ENCODE results near the gene TMEM38A.
"Not testable (repeated sequence)": the region's sequence is repeated elsewhere in the genome, so short reads cannot be mapped to it uniquely, and the experiment has no call there.

TMEM38A gene

GRCh38 chr19:16677055-16677454 is 16.1 kb downstream of the TMEM38A start:
- DNase-seq (ENCODE audit: low read depth), result no peak

- DNase-seq (ENCODE audit: low read depth), result no peak
Observed at GRCh38 chr19:16678498-16678897, 17.6 kb downstream of the TMEM38A start.

GRCh38 chr19:16679811-16680210 is 18.9 kb downstream of the TMEM38A start:
- no peak for DNase-seq (ENCODE audit: low read depth)

GRCh38 chr19:16682539-16682938 is 21.6 kb downstream of the TMEM38A start:
- DNase-seq (ENCODE audit: low read depth), result no peak

- DNase-seq (ENCODE audit: low read depth), result no peak
Observed at GRCh38 chr19:16684216-16684615, 23.3 kb downstream of the TMEM38A start.

GRCh38 chr19:16688084-16688483 is 27.1 kb downstream of the TMEM38A start:
- DNase-seq (ENCODE audit: low read depth), result no peak

DNA sequence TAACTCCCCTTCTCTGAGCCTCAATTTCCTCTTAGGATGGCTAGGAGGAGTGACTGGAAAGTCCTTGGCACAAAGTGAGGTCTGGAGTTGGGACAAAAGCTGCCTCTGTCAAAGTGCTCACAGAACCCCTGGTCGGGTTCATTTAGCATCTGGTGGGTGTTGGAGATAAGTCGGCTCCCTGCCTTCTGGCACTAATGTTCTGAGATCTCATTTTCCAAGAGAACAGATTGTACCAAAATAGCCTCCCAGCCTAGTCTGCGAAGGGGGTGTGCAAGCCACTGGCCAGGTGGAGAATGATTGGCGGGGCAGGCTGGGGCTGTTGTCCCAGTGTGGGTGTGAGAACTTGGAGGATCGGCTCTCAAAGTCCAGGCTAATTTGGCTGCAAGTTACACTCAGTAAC is 38.0 kb downstream of the TMEM38A start:
- no peak for DNase-seq (ENCODE audit: low read depth)

DNA sequence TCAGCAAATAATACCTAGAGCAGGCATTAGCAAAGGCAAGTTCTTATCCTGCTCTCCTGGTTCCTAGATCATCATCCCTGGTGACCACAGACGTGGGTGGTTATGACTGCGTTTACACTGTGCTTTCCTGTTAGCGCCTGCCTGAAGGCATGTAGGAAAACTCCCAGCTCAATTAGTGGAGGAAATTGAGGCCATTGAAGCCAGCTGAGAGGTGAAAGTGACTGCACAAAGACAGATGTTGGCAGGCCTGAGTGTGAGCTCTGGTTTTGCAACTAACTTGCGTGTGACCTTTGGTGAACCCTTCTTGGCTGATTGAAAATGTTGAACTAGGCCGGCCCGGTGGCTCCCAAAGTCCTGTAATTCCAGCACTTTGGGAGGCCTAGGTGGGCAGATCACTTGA is 41.2 kb downstream of the TMEM38A start:
- DNase-seq (ENCODE audit: low read depth), result peak; percentile 22

- no peak for DNase-seq (ENCODE audit: low read depth)
Observed at GRCh38 chr19:16703677-16704076, 42.7 kb downstream of the TMEM38A start.

GRCh38 chr19:16710870-16711269 is 49.9 kb downstream of the TMEM38A start:
- not testable (repeated sequence) for DNase-seq (ENCODE audit: low read depth)

DNA sequence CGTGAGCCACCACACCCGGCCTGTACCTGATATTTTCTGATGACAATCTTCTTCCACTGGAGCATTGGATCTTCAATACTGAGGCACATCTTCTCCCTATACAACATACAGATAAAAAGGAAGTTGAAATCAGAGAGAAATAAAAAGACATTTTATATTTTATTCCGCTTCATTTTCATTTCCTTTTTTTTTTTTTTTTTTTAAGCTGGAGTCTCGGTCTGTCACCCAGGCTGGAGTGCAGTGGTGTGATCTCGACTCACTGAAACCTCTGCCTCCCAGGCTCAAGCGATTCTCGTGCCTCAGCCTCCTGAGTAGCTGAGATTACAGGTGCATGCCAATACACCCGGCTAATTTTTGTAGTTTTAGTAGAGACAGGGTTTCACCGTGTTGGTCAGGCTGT is 51.4 kb downstream of the TMEM38A start:
- DNase-seq (ENCODE audit: low read depth), result not testable (repeated sequence)

DNA sequence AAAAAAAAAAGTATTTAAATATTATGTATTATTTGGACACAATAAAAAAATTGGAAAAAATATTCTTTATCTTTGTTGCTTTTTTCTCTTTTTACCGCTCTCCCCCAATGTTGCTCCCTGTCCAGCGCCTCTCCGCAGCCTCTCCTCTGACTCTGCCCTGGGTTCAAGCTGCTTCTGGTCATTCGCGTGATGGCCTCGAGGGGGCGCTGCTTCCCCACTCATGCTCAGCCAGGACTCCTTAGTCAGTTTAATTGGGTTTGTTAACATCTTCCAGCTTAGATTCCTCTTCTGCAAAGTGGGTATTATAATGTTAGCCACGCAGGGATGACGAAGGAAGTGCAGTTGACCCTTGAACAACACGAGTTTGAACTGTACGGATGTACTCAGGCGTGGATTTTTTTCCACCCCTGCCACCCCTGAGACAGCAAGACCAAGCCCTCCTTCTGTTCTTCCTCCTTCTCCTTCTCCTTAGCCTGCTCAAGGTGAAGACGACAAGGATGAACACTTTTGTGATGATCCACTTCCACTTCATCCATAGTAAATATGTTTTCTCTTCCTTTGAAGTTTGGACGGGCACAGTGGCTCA is 53.9 kb downstream of the TMEM38A start:
- no peak for DNase-seq (ENCODE audit: low read depth)

DNA sequence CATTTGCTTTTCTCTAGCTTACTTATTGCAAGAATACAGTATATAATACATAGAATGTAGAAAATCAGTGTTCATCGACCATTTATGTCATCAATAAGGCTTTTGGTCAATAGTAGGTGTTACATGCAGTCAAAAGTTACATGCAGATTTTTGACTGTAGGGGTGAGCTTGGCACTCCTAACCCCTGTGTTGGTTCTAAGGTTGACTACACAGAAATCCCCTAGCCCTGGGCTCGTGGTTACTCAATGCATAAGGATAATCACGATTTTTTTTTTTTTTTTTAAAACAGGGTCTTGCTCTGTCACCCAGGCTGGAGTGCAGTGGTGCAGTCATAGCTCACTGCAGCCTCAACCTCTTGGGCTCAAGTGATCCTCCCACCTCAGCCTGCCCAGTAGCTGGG is 54.7 kb downstream of the TMEM38A start:
- DNase-seq (ENCODE audit: low read depth), result no peak

- no peak for DNase-seq (ENCODE audit: low read depth)
Observed at GRCh38 chr19:16721051-16721450, 60.1 kb downstream of the TMEM38A start.

DNA sequence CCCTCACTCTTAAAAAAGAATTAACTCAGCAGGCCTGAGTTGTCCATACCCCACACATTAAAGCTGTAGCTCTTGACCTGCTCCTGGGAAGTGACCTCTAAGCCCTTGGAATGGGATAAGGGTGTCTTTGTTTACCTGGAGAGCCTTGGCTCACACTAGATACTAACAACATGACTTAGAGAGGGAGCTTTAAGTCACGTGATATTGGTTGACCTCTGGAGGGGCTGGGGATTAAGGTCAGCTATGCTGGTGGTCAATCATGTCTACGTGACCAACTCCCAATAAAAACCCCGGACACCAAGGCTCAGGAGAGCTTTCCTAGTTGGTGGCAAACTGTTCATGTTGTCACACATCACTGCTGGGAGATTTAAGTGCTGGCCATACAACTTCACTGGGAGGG is 61.7 kb downstream of the TMEM38A start:
- DNase-seq (ENCODE audit: low read depth), result no peak

DNA sequence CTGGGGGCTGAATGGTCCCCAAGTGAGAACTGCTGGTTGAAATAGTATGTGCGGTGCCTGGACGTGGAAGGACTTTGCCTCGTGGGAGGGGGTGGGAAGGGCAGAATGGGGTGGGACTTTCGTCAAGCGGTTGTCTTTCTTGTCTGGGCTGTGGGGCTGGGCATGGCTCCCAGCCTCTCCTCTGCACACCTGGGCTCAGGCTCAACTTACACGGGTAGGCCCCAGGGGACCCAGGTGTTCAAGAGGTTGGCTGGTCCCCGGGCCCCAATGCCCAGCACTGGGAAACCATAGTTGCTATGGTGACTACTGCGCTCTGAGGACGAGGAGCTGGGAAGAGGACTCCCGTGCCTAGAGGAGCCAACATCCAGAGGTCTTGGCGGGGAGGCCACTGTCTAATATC is 66.0 kb downstream of the TMEM38A start:
- no peak for DNase-seq (ENCODE audit: low read depth)

DNA sequence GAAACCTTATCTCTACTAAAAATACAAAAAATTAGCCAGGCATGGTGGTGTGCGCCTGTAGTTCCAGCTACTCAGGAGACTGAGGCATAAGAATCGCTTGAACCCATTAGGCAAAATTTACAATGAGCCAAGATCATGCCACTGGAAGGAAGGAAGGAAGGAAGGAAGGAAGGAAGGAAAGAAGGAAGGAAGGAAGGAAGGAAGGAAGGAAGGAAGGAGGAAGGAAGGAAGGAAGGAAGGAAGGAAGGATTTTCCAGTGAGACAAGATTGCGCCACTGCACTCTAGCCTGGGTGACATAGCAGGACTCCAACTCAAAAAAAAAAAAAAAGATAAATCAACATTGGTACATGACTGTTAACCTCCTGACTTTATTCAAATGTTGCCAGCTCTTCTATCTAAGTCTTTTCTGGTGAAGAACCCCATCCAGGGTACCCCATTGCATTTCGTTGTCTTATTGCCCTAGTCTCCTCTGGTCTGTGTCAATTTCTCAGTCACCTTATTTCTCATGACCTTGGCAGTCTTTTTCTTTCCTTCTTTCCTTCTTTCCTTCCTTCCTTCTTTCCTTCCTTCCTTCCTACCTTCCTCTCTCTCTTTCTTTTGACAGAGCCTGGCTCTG is 74.8 kb downstream of the TMEM38A start:
- DNase-seq (ENCODE audit: low read depth), result not testable (repeated sequence)

DNA sequence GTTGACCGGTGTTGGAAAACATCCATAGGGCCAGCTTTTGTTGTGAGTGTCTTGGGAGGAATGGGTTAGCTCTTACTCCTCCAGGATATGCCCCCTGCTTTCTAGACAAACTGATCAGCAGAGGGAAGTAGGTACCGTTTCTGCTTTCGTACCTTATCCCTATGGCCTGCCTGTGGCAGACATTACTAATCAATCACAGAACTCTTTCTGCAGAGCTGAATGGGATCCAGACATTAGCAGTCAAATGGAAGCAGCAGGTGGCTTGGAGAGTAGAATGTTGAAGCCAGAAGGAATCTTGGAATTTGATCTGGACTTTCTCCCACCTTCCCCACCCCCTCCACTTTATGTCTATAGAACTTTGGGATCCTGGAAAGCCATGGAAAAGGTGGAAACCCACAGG is 75.8 kb downstream of the TMEM38A start:
- no peak for DNase-seq (ENCODE audit: low read depth)

DNA sequence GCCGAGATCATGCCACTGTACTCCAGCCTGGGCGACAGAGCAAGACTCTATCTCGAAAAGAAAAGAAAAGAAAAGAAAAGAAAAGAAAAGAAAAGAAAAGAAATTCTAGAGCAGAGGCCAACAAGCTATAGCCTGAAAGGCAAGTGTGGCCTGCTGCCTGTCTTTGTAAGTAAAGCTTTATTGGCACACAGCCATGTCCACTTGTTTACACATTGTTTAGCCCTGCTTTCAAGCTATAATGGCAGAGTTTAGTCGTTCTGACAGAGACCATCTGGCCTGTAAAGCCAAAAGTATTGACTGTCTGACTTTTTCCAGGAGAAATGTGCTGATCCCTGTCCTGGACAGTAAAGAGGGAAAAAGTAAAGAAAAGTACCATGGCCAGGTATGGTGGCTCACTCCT is 77.0 kb downstream of the TMEM38A start:
- DNase-seq (ENCODE audit: low read depth), result no peak

- DNase-seq (ENCODE audit: low read depth), result no peak
Observed at GRCh38 chr19:16739546-16739945, 78.6 kb downstream of the TMEM38A start.
